Liver (tissue), 9 donors: ENCODE data around the gene INPP5A. TPM values are rescaled to one million over a fixed set of nuclear protein-coding genes. Genes with fewer than 3 reads are reported as not detected.

ENCODE experiments used
- DNase-seq: peaks from one replicate; pipeline ENCODE4 v3.0.0-alpha.2; 2017; ENCODE audit warnings: low spot score
- H3K27ac ChIP-seq, 2 donors: one replicate each; pipeline ENCODE4 v1.7.0; 2013; ENCODE audit warnings: inconsistent platforms in 2 of 2, low read length in 2 of 2, control low read depth in 1 of 2, low read depth in 1 of 2, mild to moderate bottlenecking in 1 of 2
- H3K27me3 ChIP-seq, 4 donors: one replicate each; pipeline versions ENCODE4 v1.6.1 to v1.7.0; 2013; ENCODE audit warnings: low read length in 3 of 4, inconsistent platforms in 1 of 4, mild to moderate bottlenecking in 1 of 4, moderate library complexity in 1 of 4; ENCODE audit not compliant: control insufficient read depth in 4 of 4, insufficient read depth in 4 of 4
- H3K36me3 ChIP-seq, 4 donors: one replicate each; pipeline versions ENCODE4 v1.6.1 to v1.7.0; 2013; ENCODE audit warnings: low read length in 3 of 4, mild to moderate bottlenecking in 3 of 4, low read depth in 1 of 4, moderate library complexity in 1 of 4; ENCODE audit not compliant: control insufficient read depth in 4 of 4, insufficient read depth in 3 of 4
- H3K4me1 ChIP-seq, 4 donors: one replicate each; pipeline versions ENCODE4 v1.6.1 to v1.7.0; 2013; ENCODE audit warnings: low read length in 3 of 4, mild to moderate bottlenecking in 3 of 4, moderate library complexity in 1 of 4; ENCODE audit not compliant: control insufficient read depth in 4 of 4, insufficient read depth in 4 of 4
- H3K4me3 ChIP-seq, 3 donors: one replicate each; pipeline versions ENCODE4 v1.6.1 to v1.7.0; 2013; ENCODE audit warnings: low read length in 3 of 3, control low read depth in 1 of 3, low read depth in 1 of 3, mild to moderate bottlenecking in 1 of 3
- H3K9ac ChIP-seq, 2 donors: one replicate each; pipeline ENCODE4 v1.7.0; 2013; ENCODE audit warnings: low read length in 2 of 2, mild to moderate bottlenecking in 2 of 2, moderate library complexity in 2 of 2, control low read depth in 1 of 2, low read depth in 1 of 2
- H3K9me3 ChIP-seq, 4 donors: one replicate each; pipeline versions ENCODE4 v1.6.1 to v1.7.0; 2013; ENCODE audit warnings: low read length in 3 of 4; ENCODE audit not compliant: control insufficient read depth in 4 of 4
- EGR1 ChIP-seq, 2 donors: IDR thresholded peaks; 2 replicates each; pipeline ENCODE4 v1.6.1; 2016 to 2018; ENCODE audit warnings: antibody characterized with exemption in 2 of 2, low read depth in 2 of 2
- FOXA1 ChIP-seq: IDR thresholded peaks from 2 replicates; pipeline ENCODE4 v1.6.1; 2016; ENCODE audit warnings: antibody characterized with exemption
- FOXA2 ChIP-seq: IDR thresholded peaks from 2 replicates; pipeline ENCODE4 v1.6.1; 2016; ENCODE audit warnings: antibody characterized with exemption
- GABPA ChIP-seq, 2 donors: IDR thresholded peaks in 1 of 2; conservative IDR thresholded peaks in 1 of 2; 2 replicates each; pipeline ENCODE4 v1.6.1; 2016; ENCODE audit warnings: antibody characterized with exemption in 2 of 2, mild to moderate bottlenecking in 1 of 2, moderate library complexity in 1 of 2
- HNF4A ChIP-seq, 2 donors: conservative IDR thresholded peaks; 2 replicates each; pipeline ENCODE4 v1.6.1; 2016; ENCODE audit warnings: antibody characterized with exemption in 2 of 2, mild to moderate bottlenecking in 2 of 2
- HNF4G ChIP-seq: IDR thresholded peaks from 2 replicates; pipeline ENCODE4 v1.6.1; 2016; ENCODE audit warnings: antibody characterized with exemption
- JUND ChIP-seq, 2 donors: IDR thresholded peaks; 2 replicates each; pipeline ENCODE4 v1.6.1; 2016; ENCODE audit warnings: antibody characterized with exemption in 2 of 2
- NR2F2 ChIP-seq: IDR thresholded peaks from 2 replicates; pipeline ENCODE4 v1.6.1; 2016; ENCODE audit warnings: antibody characterized with exemption
- RAD21 ChIP-seq, 2 donors: IDR thresholded peaks; 2 replicates each; pipeline ENCODE4 v1.6.1; 2016; ENCODE audit warnings: antibody characterized with exemption in 2 of 2, mild to moderate bottlenecking in 2 of 2
- RXRA ChIP-seq, 2 donors: IDR thresholded peaks; 2 replicates each; pipeline ENCODE4 v1.6.1; 2017 to 2018; ENCODE audit warnings: antibody characterized with exemption in 2 of 2, mild to moderate bottlenecking in 1 of 2
- SP1 ChIP-seq: IDR thresholded peaks from 2 replicates; pipeline ENCODE4 v1.6.1; 2018; ENCODE audit warnings: antibody characterized with exemption, mild to moderate bottlenecking
- TAF1 ChIP-seq: conservative IDR thresholded peaks from 2 replicates; pipeline ENCODE4 v1.6.1; 2016; ENCODE audit warnings: antibody characterized with exemption, mild to moderate bottlenecking
- YY1 ChIP-seq: IDR thresholded peaks from 2 replicates; pipeline ENCODE4 v1.6.1; 2016; ENCODE audit warnings: antibody characterized with exemption, mild to moderate bottlenecking
- WGBS: extraction: QIAGEN DNeasy Blood & Tissue Kit; methylation state at CpG from one replicate; pipeline ENCODE4 v1.1.7; 2013; 5-methylcytosine and 5-hydroxymethylcytosine counted together
- polyA plus RNA-seq, 2 donors: library from polyadenylated mRNA; stranded (reverse) in 1 of 2; unstranded in 1 of 2; fragments of 200-250 nt in 1 of 2; fragments of >200 nt in 1 of 2; fragmentation: Nextera tagmentation in 1 of 2; extraction: Ambion mirVana in 1 of 2; gene quantifications; one replicate each; pipeline versions ENCODE4 v1.2.1 to v1.2.3, GENCODE V29; 2013 to 2015
- total RNA-seq, 2 donors: library from RNA; depleted of rRNA; stranded (reverse); fragments of >200 nt; gene quantifications; one replicate each; pipeline ENCODE4 v1.2.3, GENCODE V29; 2014
- TF ChIP-seq, protein P1 (sequence below): IDR thresholded peaks from 2 replicates; pipeline ENCODE4 v1.6.1; 2016; ENCODE audit warnings: antibody characterized with exemption
- TF ChIP-seq, protein P2 (sequence below): fragments of 150-350 bp; IDR thresholded peaks from 2 replicates; pipeline ENCODE4 v1.5.1; 2017; ENCODE audit warnings: improper control_type of control experiment, low read depth, low read length; ENCODE audit not compliant: missing input control
- TF ChIP-seq, protein P3 (sequence below): IDR thresholded peaks from 2 replicates; pipeline ENCODE4 v1.6.1; 2016; ENCODE audit warnings: antibody characterized with exemption
- TF ChIP-seq, protein P4 (sequence below): IDR thresholded peaks from 2 replicates; pipeline ENCODE4 v1.6.1; 2016; ENCODE audit warnings: antibody characterized with exemption, mild to moderate bottlenecking
- TF ChIP-seq, protein P5 (sequence below): IDR thresholded peaks from 2 replicates; pipeline ENCODE4 v1.6.1; 2016; ENCODE audit warnings: antibody characterized with exemption
- donor health status: healthy.
- donor health status: healthy.
- donor health status: healthy.
- donor health status: healthy.
- donor health status: healthy.

INPP5A gene
- total and polyA plus RNA-seq, 4 donors: 4.3 to 26.5 (median 10.9) TPM

DNA sequence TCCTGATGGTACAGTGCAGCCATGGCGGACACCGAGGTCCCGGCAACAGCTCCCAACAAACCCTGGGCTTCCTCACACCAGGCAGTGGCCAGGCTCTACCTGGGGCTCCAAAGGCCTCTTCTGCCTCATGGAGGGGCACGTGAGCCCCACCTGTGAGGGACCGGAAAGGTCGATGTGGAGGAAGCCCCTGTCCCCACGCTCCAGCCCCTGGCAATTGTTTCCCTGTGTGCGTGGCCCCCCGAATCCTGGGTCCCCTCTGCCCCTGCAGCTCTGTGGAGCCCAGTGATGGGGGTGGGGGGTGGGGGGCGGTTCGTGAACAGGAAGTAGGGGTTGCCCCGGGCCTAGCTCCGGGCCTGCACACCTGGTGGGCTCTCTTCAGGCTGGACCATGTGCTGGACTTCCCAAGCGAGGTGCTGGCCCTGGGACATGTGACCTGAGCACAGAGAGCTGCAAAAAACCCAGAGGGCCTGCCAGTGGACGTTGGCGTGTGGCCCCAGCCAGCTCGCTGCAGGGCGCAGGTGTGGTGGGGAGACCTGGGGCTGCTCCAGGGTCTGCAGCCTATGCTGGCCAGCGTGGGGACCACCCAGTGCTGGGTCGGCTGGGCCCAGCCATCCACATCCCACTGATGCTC, 72.6 kb downstream of the INPP5A start:
- Histone ChIP-seq H3K4me1 (peaks cover 0 to 7% (median 4%) of the 10 kb centered on the region in 4 donors), H3K27me3 (no peaks in the 10 kb centered on the region), H3K27ac (no peak overlapping the region), H3K9me3 (no peaks in the 10 kb centered on the region), H3K4me3 (no peak overlapping the region), H3K36me3 (no peaks in the 10 kb centered on the region), H3K9ac (no peak overlapping the region)
- 96% methylated on average over 20 of the region's 20 CpGs for WGBS
- TF ChIP-seq NR2F2: no peak
- no peak for TF ChIP-seq YY1
- no peak for TF ChIP-seq HNF4G
- DNase-seq: no peak

DNA sequence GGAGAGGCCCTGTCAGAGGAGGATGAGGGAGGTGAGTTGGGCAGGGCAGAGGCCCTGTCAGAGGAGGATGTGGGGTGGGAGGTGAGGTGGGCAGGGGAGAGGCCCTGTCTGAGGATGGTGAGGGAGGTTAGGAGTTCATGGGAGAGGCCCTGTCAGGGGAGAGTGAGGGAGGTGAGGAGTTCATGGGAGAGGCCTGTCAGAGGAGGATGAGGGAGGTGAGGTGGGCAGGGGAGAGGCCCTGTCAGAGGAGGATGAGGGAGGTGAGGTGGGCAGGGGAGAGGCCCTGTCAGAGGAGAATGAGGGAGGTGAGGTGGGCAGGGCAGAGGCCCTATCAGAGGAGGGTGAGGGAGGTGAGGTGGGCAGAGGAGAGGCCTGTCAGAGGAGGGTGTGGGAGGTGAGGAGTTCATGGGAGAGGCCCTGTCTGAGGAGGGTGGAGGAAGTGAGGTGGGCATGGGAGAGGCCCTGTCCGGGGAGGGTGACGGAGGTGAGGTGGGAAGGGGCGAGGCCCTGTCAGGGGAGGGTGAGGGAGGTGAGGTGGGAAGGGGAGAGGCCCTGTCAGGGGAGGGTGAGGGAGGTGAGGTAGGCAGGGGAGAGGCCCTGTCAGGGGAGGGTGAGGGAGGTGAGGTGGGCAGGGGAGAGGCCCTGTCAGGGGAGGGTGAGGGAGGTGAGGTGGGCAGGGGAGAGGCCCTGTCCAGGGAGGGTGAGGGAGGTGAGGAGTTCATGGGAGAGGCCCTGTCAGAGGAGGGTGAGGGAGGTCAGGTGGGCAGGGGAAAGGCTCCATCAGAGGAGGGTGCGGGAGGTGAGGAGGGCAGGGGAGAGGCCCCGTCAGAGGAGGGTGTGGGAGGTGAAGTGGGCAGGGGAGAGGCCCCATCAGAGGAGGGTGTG, 73.7 kb downstream of the INPP5A start:
- TF ChIP-seq TAF1: no peak
- TF ChIP-seq EGR1 (IDR thresholded peaks at IDR 0.05; ENCODE audit: low read depth in 2 of 2): no peak
- no peak for TF ChIP-seq FOXA1
- no peak for TF ChIP-seq YY1
- TF ChIP-seq HNF4G: no peak
- no peak for TF ChIP-seq RAD21 (IDR thresholded peaks at IDR 0.05)
- TF ChIP-seq RXRA (IDR thresholded peaks at IDR 0.05): no peak
- TF ChIP-seq, protein P1, sequence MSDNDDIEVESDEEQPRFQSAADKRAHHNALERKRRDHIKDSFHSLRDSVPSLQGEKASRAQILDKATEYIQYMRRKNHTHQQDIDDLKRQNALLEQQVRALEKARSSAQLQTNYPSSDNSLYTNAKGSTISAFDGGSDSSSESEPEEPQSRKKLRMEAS: no peak
- TF ChIP-seq HNF4A (conservative IDR thresholded peaks at IDR 0.05): no peak
- TF ChIP-seq GABPA (IDR thresholded peaks at IDR 0.05 in 1 of 2, conservative IDR thresholded peaks at IDR 0.05 in 1 of 2): no peak
- TF ChIP-seq, protein P2, sequence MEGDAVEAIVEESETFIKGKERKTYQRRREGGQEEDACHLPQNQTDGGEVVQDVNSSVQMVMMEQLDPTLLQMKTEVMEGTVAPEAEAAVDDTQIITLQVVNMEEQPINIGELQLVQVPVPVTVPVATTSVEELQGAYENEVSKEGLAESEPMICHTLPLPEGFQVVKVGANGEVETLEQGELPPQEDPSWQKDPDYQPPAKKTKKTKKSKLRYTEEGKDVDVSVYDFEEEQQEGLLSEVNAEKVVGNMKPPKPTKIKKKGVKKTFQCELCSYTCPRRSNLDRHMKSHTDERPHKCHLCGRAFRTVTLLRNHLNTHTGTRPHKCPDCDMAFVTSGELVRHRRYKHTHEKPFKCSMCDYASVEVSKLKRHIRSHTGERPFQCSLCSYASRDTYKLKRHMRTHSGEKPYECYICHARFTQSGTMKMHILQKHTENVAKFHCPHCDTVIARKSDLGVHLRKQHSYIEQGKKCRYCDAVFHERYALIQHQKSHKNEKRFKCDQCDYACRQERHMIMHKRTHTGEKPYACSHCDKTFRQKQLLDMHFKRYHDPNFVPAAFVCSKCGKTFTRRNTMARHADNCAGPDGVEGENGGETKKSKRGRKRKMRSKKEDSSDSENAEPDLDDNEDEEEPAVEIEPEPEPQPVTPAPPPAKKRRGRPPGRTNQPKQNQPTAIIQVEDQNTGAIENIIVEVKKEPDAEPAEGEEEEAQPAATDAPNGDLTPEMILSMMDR: no peak
- TF ChIP-seq JUND (IDR thresholded peaks at IDR 0.05): no peak
- no peak for TF ChIP-seq NR2F2
- TF ChIP-seq, protein P3, sequence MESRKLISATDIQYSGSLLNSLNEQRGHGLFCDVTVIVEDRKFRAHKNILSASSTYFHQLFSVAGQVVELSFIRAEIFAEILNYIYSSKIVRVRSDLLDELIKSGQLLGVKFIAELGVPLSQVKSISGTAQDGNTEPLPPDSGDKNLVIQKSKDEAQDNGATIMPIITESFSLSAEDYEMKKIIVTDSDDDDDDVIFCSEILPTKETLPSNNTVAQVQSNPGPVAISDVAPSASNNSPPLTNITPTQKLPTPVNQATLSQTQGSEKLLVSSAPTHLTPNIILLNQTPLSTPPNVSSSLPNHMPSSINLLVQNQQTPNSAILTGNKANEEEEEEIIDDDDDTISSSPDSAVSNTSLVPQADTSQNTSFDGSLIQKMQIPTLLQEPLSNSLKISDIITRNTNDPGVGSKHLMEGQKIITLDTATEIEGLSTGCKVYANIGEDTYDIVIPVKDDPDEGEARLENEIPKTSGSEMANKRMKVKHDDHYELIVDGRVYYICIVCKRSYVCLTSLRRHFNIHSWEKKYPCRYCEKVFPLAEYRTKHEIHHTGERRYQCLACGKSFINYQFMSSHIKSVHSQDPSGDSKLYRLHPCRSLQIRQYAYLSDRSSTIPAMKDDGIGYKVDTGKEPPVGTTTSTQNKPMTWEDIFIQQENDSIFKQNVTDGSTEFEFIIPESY: no peak
- no peak for TF ChIP-seq FOXA2
- TF ChIP-seq SP1: no peak
- TF ChIP-seq, protein P4, sequence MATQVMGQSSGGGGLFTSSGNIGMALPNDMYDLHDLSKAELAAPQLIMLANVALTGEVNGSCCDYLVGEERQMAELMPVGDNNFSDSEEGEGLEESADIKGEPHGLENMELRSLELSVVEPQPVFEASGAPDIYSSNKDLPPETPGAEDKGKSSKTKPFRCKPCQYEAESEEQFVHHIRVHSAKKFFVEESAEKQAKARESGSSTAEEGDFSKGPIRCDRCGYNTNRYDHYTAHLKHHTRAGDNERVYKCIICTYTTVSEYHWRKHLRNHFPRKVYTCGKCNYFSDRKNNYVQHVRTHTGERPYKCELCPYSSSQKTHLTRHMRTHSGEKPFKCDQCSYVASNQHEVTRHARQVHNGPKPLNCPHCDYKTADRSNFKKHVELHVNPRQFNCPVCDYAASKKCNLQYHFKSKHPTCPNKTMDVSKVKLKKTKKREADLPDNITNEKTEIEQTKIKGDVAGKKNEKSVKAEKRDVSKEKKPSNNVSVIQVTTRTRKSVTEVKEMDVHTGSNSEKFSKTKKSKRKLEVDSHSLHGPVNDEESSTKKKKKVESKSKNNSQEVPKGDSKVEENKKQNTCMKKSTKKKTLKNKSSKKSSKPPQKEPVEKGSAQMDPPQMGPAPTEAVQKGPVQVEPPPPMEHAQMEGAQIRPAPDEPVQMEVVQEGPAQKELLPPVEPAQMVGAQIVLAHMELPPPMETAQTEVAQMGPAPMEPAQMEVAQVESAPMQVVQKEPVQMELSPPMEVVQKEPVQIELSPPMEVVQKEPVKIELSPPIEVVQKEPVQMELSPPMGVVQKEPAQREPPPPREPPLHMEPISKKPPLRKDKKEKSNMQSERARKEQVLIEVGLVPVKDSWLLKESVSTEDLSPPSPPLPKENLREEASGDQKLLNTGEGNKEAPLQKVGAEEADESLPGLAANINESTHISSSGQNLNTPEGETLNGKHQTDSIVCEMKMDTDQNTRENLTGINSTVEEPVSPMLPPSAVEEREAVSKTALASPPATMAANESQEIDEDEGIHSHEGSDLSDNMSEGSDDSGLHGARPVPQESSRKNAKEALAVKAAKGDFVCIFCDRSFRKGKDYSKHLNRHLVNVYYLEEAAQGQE: no peak
- TF ChIP-seq, protein P5, sequence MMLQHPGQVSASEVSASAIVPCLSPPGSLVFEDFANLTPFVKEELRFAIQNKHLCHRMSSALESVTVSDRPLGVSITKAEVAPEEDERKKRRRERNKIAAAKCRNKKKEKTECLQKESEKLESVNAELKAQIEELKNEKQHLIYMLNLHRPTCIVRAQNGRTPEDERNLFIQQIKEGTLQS: no peak
- 95% methylated on average over 5 of the region's 5 CpGs for WGBS
- Histone ChIP-seq H3K9me3 (no peaks in the 10 kb centered on the region), H3K36me3 (no peaks in the 10 kb centered on the region), H3K9ac (no peak overlapping the region), H3K4me3 (no peak overlapping the region), H3K27ac (no peak overlapping the region), H3K27me3 (no peaks in the 10 kb centered on the region), H3K4me1 (peaks cover 0 to 7% (median 4%) of the 10 kb centered on the region in 4 donors)
- no peak for DNase-seq
